ENCODE data around the gene INO80.

The INO80 gene

DNA sequence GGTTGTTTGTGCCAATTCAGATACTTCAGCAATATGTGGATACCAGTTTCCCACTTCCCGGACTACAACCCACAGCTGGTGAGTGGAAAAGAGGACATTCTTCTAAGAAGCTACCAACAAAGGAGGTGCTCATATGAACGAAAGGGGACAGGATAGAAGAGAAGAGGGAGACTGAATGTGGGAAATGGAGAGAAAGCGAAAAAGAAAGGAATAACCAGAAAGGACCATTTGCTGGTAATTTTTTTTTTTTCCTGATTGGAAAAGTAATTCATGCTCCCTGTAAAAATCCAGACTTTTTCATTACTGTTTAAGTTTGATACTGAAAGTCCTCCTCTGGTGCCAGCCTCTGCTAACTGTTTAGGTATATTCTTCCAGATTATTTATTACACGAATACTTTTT is 164.3 kb downstream of the INO80 start:
- TF ChIP-seq, protein P1, sequence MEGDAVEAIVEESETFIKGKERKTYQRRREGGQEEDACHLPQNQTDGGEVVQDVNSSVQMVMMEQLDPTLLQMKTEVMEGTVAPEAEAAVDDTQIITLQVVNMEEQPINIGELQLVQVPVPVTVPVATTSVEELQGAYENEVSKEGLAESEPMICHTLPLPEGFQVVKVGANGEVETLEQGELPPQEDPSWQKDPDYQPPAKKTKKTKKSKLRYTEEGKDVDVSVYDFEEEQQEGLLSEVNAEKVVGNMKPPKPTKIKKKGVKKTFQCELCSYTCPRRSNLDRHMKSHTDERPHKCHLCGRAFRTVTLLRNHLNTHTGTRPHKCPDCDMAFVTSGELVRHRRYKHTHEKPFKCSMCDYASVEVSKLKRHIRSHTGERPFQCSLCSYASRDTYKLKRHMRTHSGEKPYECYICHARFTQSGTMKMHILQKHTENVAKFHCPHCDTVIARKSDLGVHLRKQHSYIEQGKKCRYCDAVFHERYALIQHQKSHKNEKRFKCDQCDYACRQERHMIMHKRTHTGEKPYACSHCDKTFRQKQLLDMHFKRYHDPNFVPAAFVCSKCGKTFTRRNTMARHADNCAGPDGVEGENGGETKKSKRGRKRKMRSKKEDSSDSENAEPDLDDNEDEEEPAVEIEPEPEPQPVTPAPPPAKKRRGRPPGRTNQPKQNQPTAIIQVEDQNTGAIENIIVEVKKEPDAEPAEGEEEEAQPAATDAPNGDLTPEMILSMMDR (conservative IDR thresholded peaks at IDR 0.05; ENCODE audit: low read length) = no peak
- no peak for DNase-seq (ENCODE audit: low read depth)
- H3K4me3 ChIP-seq (ENCODE audit: low read length) = no peak overlapping the region

DNA sequence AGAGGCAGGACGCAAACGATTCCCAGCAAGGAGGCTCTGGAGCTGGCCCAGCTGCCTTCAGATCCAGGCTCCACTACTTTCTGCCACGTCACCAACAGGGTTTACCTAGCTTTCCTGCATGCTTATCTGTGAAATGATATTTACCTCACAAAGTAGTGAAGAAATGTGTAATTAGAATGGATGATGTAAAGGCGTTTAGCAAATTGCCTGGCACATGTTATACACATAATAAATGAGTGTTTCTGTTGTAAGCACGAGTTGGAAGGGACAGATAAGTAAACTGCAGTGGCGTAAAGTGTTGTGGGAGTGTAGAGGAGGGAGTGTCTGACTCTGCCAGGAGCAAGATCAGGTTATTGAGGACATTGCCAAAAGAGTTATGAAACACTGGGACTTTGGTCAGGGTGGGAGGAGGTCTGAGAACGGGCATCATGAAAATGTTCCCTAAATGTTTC is 166.3 kb downstream of the INO80 start:
- no peak for DNase-seq (ENCODE audit: low read depth)
- H3K4me3 ChIP-seq (ENCODE audit: low read length) = no peak overlapping the region
- TF ChIP-seq, protein P1 (conservative IDR thresholded peaks at IDR 0.05; ENCODE audit: low read length) = no peak

DNA sequence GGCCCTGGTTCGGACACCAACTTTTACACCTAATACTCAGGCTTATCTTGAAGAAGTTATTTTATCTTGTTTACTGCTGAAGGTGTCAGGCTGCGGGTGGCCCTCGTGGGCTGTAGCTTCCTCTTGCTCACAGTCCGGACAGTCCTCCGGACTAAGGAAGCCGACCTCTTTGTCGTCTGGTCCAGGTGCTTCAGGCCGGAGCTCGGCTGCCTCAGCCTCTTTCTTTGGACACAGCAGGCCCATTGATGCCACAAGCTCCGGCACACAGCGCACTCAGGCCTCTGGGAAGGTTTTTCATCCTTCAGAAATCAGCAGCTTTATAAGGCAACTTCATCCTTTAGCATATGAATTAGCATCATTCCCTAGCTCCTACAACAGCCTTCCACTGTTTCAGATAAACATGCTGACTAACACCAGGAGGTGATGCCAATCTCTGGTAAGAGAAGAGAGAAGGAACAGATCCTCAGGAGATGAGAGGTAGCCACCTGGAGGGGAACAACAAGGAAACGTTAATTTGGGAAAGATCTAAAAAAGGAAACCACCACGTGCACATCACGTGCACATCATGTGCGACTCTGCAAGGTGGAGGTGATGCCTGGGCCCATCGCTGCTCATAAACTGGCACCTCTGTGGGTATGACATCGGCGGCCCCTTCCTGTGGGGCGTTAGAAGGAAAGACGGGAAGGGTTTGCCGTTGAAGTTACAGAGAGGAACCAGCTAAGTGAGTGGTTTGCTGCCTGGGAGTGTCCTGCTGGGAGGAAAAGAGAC is 167.2 kb downstream of the INO80 start:
- no peak overlapping the region for H3K4me3 ChIP-seq (ENCODE audit: low read length)
- DNase-seq (ENCODE audit: low read depth) = no peak
- TF ChIP-seq, protein P1 (conservative IDR thresholded peaks at IDR 0.05; ENCODE audit: low read length) = no peak

DNA sequence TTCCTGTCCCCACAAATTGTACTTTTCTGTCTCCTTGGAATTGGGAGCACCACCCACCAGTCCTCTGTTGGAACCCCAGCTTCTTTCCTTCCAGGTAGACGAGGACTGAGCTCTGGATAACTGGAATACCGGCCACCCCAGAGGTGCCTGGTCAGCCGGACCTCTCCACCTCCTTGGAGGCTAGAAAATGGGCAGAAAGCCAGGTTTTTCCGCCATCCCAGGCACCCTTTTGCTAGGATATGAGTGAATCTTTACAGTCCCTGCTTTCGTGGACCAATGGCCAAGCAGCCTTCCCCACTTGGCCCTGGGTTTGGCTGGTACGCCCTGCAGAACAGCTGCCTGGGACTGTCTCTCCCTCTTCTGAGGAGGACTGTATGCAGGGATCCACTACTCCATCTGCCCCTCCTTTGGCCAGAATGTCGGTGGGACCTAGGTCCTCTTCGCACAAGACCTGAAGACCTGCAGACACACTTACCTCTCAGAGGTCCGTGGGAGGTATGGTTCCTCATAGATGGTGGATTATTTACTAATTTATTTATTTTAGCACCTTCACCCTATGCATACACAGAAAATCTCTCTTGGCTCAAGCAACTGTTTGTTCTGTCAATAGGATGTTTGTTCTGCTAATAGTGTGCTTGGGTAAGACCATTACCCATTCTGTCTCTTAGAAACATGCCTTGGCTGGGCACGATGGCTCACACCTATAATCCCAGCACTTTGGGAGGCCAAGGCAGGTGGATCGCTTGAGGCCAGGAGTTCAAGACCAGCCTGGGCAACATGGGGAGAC is 171.4 kb downstream of the INO80 start:
- H3K4me3 ChIP-seq (ENCODE audit: low read length) = no peak overlapping the region
- DNase-seq (ENCODE audit: low read depth) = no peak
- TF ChIP-seq, protein P1 (conservative IDR thresholded peaks at IDR 0.05; ENCODE audit: low read length) = no peak

DNA sequence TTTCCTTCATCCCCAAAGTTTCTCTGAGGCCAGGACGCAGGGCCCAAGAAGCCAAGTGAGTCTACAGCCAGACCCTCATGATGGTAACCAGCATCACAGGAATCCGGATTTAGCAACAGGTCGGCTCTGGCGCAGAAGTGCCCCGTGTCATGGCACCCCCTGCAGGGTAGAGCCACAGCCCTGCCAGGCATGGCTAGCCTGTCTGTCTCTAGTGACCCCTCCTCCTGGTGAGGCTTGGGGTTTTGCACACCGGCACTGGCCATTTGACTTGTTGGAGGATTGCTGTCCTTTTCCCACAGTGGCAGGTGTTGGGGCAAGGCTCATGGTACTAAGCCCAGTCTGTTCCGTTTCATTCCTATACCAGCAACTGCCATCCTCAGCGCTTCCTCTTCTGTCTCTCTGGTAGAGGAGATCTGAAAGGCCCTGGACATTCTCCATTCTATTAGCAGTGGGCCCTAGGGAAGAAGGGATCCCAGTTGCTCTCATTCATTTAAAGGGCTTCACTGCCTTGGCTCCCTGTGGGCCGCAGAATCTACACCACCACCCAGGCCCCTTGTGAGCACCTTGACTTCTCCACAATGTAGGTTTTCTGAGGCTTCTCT is 172.2 kb downstream of the INO80 start:
- no peak overlapping the region for H3K4me3 ChIP-seq (ENCODE audit: low read length)
- TF ChIP-seq, protein P1 (conservative IDR thresholded peaks at IDR 0.05; ENCODE audit: low read length) = no peak
- DNase-seq (ENCODE audit: low read depth) = no peak

DNA sequence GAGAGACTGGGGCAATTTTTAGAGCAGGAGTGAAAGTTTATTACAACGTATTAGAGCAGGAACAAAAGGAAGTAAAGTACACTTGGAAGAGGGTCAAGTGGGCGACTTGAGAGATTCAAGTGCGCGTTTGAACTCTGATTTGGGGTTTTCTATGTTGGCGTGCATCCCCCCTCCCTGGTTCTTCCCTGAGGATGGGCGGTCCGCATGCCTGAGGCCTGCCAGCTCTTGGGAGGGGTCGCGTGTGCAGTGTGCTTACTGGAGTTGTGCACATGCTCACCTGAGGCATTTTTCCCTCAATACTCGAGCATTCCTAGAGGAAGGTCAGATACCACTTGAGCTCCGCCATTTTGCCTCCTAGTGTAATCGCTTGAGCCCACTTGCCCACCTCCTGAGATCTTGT is 173.2 kb downstream of the INO80 start:
- H3K4me3 ChIP-seq (ENCODE audit: low read length) = peak overlapping the region; percentile 64
- TF ChIP-seq, protein P1 (conservative IDR thresholded peaks at IDR 0.05; ENCODE audit: low read length) = no peak
- DNase-seq (ENCODE audit: low read depth) = no peak

Data from AG10803 (cell line).